CD8-positive, alpha-beta memory T cell (primary cell): Measurements from ENCODE around the gene SIRT7. TPM values are rescaled to one million over a fixed set of nuclear protein-coding genes. Genes with fewer than 3 reads are reported as not detected.
A peak's percentile ranks its signal among the peaks of the same experiment; 100 is the strongest.

Experiments
- CTCF ChIA-PET: fragments of 350-600 bp; sonication (Branson Sonifier 250); formaldehyde crosslinking; loops from one replicate; lab custom pipeline; 2021; ENCODE audit warnings: antibody characterized with exemption; lab: Charles Lee
- POLR2A ChIA-PET: fragments of 350-600 bp; sonication (Branson Sonifier 250); formaldehyde crosslinking; loops from one replicate; lab custom pipeline; 2021; ENCODE audit warnings: antibody characterized with exemption; lab: Charles Lee
- DNase-seq, 5 donors: peaks; one replicate each; pipeline versions ENCODE4 v3.0.0 to v3.0.0-alpha.2; 2020 to 2022; ENCODE audit warnings: mixed read lengths in 1 of 5
- H3K27ac ChIP-seq: one replicate; pipeline ENCODE4 v1.7.0; 2013; ENCODE audit warnings: low read depth, mild to moderate bottlenecking, low read length, moderate library complexity
- H3K27me3 ChIP-seq: 2 replicates; pipeline ENCODE4 v1.7.0; 2013; ENCODE audit warnings: low read length, mild to moderate bottlenecking; ENCODE audit not compliant: insufficient read depth, poor library complexity, severe bottlenecking
- H3K36me3 ChIP-seq: 2 replicates; pipeline ENCODE4 v1.7.0; 2013; ENCODE audit warnings: mild to moderate bottlenecking, low read length, moderate library complexity; ENCODE audit not compliant: insufficient read depth
- H3K4me1 ChIP-seq: 2 replicates; pipeline ENCODE4 v1.7.0; 2013; ENCODE audit warnings: mild to moderate bottlenecking, low read length, moderate library complexity; ENCODE audit not compliant: insufficient read depth
- H3K4me3 ChIP-seq: 2 replicates; pipeline ENCODE4 v1.7.0; 2013; ENCODE audit warnings: mild to moderate bottlenecking, low read length
- H3K9me3 ChIP-seq: 2 replicates; pipeline ENCODE4 v1.7.0; 2013; ENCODE audit warnings: mild to moderate bottlenecking, low read length
- H3K27ac Mint-ChIP-seq, 8 donors: one replicate each; pipeline ENCODE4 v1.8.0; 2020 to 2021; ENCODE audit warnings: mixed read lengths in 8 of 8, mild to moderate bottlenecking in 6 of 8, inconsistent platforms in 3 of 8, moderate library complexity in 3 of 8
- H3K27me3 Mint-ChIP-seq, 2 donors: one replicate each; pipeline ENCODE4 v1.8.0; 2020 to 2021; ENCODE audit warnings: mixed read lengths in 2 of 2, mild to moderate bottlenecking in 1 of 2, moderate library complexity in 1 of 2
- H3K36me3 Mint-ChIP-seq, 3 donors: one replicate each; pipeline ENCODE4 v1.8.0; 2020 to 2021; ENCODE audit warnings: mixed read lengths in 3 of 3, inconsistent platforms in 1 of 3, mild to moderate bottlenecking in 1 of 3
- H3K4me1 Mint-ChIP-seq, 3 donors: one replicate each; pipeline ENCODE4 v1.8.0; 2020 to 2021; ENCODE audit warnings: mixed read lengths in 3 of 3, inconsistent platforms in 1 of 3, mild to moderate bottlenecking in 1 of 3
- H3K4me3 Mint-ChIP-seq, 7 donors: one replicate each; pipeline ENCODE4 v1.8.0; 2020 to 2021; ENCODE audit warnings: mixed read lengths in 7 of 7, mild to moderate bottlenecking in 6 of 7, moderate library complexity in 4 of 7, inconsistent platforms in 2 of 7
- H3K9me3 Mint-ChIP-seq, 5 donors: one replicate each; pipeline ENCODE4 v1.8.0; 2020 to 2022; ENCODE audit warnings: mixed read lengths in 5 of 5, mild to moderate bottlenecking in 3 of 5, moderate library complexity in 2 of 5, inconsistent platforms in 1 of 5
- polyA plus RNA-seq: library from polyadenylated mRNA; unstranded; fragments of 300-500 nt; fragmentation: Illumina TruSeq; gene quantifications from one replicate; pipeline ENCODE4 v1.2.3, GENCODE V29; 2021
- total RNA-seq, 2 experiments: library from RNA; stranded (reverse); gene quantifications; one replicate each; pipeline ENCODE4 v1.2.3, GENCODE V29; 2021

Gene SIRT7
- total and polyA plus RNA-seq, 3 experiments from 2014 or later = 40.1 to 41.7 (median 41.4) TPM

DNA sequence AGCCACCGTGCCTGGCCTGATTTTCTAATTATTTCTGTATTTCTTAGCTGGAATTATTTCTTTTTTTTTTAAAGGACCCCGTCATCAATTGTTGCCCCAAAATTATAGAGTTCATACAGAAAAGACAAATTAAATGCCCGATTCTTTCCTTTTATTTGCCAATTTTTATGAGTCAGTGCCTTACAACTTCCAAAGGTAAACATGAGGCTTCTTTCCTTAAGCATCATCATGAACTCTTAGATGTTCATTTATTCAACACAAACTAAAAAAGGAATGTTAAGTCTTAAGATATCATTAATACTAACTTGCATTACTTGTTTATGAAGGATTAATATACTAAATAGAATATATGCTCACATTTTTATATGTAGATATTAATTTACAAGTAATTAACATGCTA, 39.7 kb downstream of the SIRT7 start:
- H3K9me3 ChIP-seq = no peaks in the 10 kb centered on the region
- Mint-ChIP-seq H3K27ac (peak overlapping the region in 1 of 8 donors; percentile 63), H3K27me3 (no peaks in the 10 kb centered on the region), H3K9me3 (no peaks in the 10 kb centered on the region), H3K36me3 (peaks cover 0 to 33% (median 3%) of the 10 kb centered on the region in 3 donors), H3K4me1 (peaks cover 0 to 3% (median 0%) of the 10 kb centered on the region in 3 donors), H3K4me3 (no peak overlapping the region)
- H3K27me3 ChIP-seq = no peaks in the 10 kb centered on the region
- H3K27ac ChIP-seq = no peak overlapping the region
- no peaks in the 10 kb centered on the region for H3K4me1 ChIP-seq
- no peak overlapping the region for H3K4me3 ChIP-seq
- no peak for DNase-seq
- ChIA-PET POLR2A (no interaction called here), CTCF (no interaction called here)
- peaks cover 5% of the 10 kb centered on the region for H3K36me3 ChIP-seq

DNA sequence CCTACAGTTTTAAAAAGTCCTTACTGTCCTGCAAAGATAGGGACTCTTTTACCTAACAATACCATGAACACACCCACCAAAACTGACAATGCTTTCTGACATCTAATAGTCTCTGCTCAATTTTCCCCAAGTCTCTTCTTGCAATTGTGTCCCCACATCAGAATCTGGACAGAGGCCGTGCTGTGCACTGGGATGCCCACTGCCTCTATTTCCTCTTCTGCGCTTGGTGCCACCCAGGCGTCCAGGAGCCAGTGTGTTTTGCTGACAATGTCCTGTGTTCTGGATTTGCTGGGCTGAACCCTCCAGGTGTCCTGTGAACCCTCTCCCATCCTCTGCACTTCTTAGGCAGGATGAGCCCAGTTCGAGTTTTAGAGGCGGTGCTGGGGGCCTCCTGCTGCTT, 40.4 kb downstream of the SIRT7 start:
- peaks cover 0 to 31% (median 3%) of the 10 kb centered on the region in 3 donors for H3K36me3 Mint-ChIP-seq
- POLR2A ChIA-PET = no interaction called here
- H3K4me3 ChIP-seq = no peak overlapping the region
- peaks cover 0 to 8% (median 4%) of the 10 kb centered on the region in 3 donors for H3K4me1 Mint-ChIP-seq
- CTCF ChIA-PET = interaction anchor here (0.7 kb wide), 1 partner anchor 283 kb away, joined by 3 read pairs; no protein-coding TSS in a partner anchor
- H3K27ac ChIP-seq = no peak overlapping the region
- H3K9me3 ChIP-seq = no peaks in the 10 kb centered on the region
- DNase-seq = no peak
- no peaks in the 10 kb centered on the region for H3K9me3 Mint-ChIP-seq
- H3K27ac Mint-ChIP-seq = peak overlapping the region in 1 of 8 donors; percentile 63
- no peaks in the 10 kb centered on the region for H3K27me3 Mint-ChIP-seq
- no peak overlapping the region for H3K4me3 Mint-ChIP-seq
- H3K27me3 ChIP-seq = no peaks in the 10 kb centered on the region
- H3K4me1 ChIP-seq = peaks cover 7% of the 10 kb centered on the region
- H3K36me3 ChIP-seq = peaks cover 5% of the 10 kb centered on the region

DNA sequence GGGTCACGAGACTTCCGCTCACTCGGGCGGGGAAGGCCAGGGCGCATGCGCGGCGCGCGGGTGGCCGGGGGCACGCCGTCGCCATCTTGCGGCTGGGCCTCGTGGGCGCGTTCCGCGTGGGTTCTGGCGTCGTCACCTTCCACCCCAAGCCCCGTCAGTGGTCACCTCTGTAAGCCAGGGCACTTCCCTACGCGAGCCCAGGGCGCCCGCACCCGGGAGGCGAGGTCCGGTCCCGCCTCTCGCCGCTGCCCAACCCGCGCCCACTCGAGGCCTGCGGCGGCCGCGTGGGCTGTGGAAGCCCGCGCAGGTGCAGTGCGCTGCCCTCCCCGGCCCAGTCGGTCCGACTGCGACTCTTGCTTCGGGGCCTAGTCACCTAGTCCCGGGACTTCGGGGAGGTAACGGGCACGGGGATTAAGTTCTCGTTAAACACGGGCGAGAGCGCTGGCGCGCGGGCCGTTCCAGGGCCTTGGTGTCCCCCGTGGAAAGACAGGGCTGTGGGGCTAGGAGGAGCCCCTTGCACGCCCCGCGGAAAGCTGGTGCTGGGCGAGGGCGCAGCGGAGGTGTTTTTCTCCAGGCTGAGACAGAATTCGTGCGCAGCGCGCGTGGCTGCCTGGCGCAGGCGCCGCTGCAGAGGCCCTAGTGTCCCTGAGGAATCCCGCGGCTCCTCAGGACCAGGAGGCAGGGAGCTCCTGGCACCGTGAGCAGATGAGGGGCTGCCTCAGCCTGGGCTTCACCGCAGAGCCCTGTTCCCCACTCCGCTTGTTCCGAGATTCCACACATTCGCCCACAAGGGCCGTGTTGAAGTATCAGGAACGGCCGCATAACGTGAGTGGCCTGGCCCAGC, 46.4 kb downstream of the SIRT7 start:
- H3K4me1 Mint-ChIP-seq = peaks cover 23 to 50% (median 25%) of the 10 kb centered on the region in 3 donors
- H3K36me3 Mint-ChIP-seq = peaks cover 0 to 32% (median 2%) of the 10 kb centered on the region in 3 donors
- peak overlapping the region; percentile 81 to 94 (median 88) for H3K4me3 Mint-ChIP-seq
- Histone ChIP-seq H3K27ac (peak overlapping the region; percentile 98), H3K9me3 (no peaks in the 10 kb centered on the region), H3K4me1 (peaks cover 42% of the 10 kb centered on the region), H3K27me3 (no peaks in the 10 kb centered on the region), H3K4me3 (peak overlapping the region; percentile 90), H3K36me3 (peaks cover 21% of the 10 kb centered on the region)
- CTCF ChIA-PET = interaction anchor here (1.4 to 1.5 kb wide), 2 partner anchors 46 to 88 kb away, joined by 3 read pairs; no protein-coding TSS in a partner anchor
- peaks cover 0 to 3% of the 10 kb centered on the region in 2 donors for H3K27me3 Mint-ChIP-seq
- H3K9me3 Mint-ChIP-seq = no peaks in the 10 kb centered on the region
- peak; percentile 95 to 98 (median 95) for DNase-seq
- H3K27ac Mint-ChIP-seq = peak overlapping the region; percentile 90 to 98 (median 94)
- POLR2A ChIA-PET = interaction anchor here (0.6 to 3.1 kb wide), 5 partner anchors 10 to 218 kb away, joined by 3 to 32 read pairs (median 8); partner anchors contain the start of genes ALYREF, ANAPC11, MAFG and MRPL12

DNA sequence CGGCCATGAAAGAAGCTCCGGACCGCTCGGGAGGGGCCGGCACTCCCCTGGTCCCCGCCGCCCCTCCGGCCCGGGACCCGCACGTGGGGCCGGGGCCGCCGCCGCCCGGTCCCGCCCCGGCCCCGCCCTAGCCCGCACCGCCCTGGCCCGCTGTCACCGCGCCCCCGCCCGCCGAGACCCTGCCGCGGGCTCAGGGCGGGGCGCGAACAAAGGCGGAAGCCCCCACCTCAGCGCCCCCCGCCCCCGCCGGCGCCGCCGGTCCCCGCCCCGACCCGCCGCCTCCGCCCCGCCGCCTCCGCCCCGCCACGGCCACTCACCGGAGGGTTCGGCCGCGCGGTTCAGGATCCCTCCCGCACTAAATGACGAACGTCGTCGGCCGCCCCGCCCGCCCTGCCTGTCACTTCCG, 47.0 kb downstream of the SIRT7 start, which contains the start of gene ARHGDIA:
Gene ARHGDIA, minus strand, starts transcription at position 357 of the 406 bp plus-strand sequence. CDS start 1,407 bp downstream, outside the sequence.
- peaks cover 0 to 3% of the 10 kb centered on the region in 2 donors for H3K27me3 Mint-ChIP-seq

DNA sequence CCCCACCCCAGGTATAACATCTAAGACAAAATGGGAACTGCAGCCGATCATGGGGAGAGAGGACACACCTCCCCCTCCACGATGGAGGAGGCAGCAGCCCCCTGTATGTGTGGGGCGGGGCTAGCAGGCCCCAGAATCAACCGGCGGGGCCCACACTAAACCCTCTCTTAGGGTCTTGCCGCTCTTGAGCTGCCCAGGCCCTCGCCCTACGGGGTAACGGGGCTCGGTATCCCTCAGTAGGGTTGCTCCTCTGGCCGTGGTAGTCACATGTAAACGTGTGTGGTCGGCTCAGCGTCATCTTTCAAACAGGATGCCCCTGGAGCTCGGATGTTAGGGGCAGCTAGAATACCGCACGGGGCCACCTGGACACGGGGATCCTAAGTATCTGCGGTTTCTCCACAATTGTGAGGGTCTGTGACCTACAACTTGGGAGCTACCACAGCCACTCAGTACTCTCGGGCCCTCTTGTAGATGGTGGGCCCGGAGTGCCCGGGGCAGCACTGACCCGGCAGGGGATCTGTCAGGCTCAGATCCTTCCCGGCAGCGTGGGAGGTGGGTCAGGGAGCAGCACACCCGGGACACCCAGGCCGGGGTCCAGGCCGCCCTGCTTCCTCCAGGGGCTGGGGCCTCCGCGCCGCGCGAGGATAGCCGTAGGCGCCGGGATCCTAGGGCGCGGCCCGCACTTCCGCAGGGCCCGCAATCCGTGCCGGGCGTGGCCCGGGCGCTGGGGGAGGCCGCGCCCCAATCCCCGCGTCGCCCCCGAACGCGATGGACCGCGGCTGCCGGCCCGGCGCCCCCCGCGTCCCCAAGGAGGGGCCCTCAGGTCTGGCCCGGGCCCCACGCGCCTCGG, 47.6 kb downstream of the SIRT7 start:
- ChIA-PET CTCF (interaction anchor here (1.2 to 1.8 kb wide), 4 partner anchors 9 to 89 kb away, joined by 3 to 5 read pairs (median 4); partner anchors contain the start of genes MAFG and P4HB), POLR2A (interaction anchor here (0.5 to 3.1 kb wide), 9 partner anchors 9 to 228 kb away, joined by 3 to 32 read pairs (median 5); partner anchors contain the start of genes CENPX, FASN, LRRC45 and MAFG)
- H3K36me3 ChIP-seq = peaks cover 21% of the 10 kb centered on the region
- Mint-ChIP-seq H3K4me3 (peak overlapping the region; percentile 82 to 92 (median 88)), H3K27ac (peak overlapping the region; percentile 88 to 99 (median 93)), H3K9me3 (no peaks in the 10 kb centered on the region), H3K27me3 (peaks cover 0 to 3% of the 10 kb centered on the region in 2 donors), H3K4me1 (peaks cover 23 to 55% (median 25%) of the 10 kb centered on the region in 3 donors), H3K36me3 (peaks cover 0 to 34% (median 2%) of the 10 kb centered on the region in 3 donors)
- no peaks in the 10 kb centered on the region for H3K27me3 ChIP-seq
- DNase-seq = peak; percentile 28 to 69 (median 47)
- peak overlapping the region; percentile 96 for H3K27ac ChIP-seq
- peak overlapping the region; percentile 84 for H3K4me3 ChIP-seq
- no peaks in the 10 kb centered on the region for H3K9me3 ChIP-seq
- H3K4me1 ChIP-seq = peaks cover 50% of the 10 kb centered on the region

More for the DNA sequence above, 47.0 kb downstream of the SIRT7 start, which contains the start of gene ARHGDIA:
- Mint-ChIP-seq H3K9me3 (no peaks in the 10 kb centered on the region), H3K27ac (peak within 1 kb of the TSS; percentile 93 to 99 (median 96)), H3K4me3 (peak within 1 kb of the TSS; percentile 86 to 94 (median 89)), H3K36me3 (peaks cover 0 to 32% (median 2%) of the 10 kb centered on the region in 3 donors), H3K4me1 (peaks cover 23 to 53% (median 25%) of the 10 kb centered on the region in 3 donors)
- H3K36me3 ChIP-seq = peaks cover 21% of the 10 kb centered on the region
- CTCF ChIA-PET = interaction anchor here (1.5 kb wide), 1 partner anchor 88 kb away, joined by 3 read pairs; no protein-coding TSS in a partner anchor
- no peaks in the 10 kb centered on the region for H3K27me3 ChIP-seq
- H3K4me1 ChIP-seq = peaks cover 48% of the 10 kb centered on the region
- peak within 1 kb of the TSS; percentile 98 for H3K27ac ChIP-seq
- DNase-seq = no peak
- POLR2A ChIA-PET = interaction anchor here (0.5 to 3.1 kb wide), 6 partner anchors 10 to 168 kb away, joined by 4 to 32 read pairs (median 6); partner anchors contain the start of genes MAFG, MRPL12 and P4HB
- H3K9me3 ChIP-seq = no peaks in the 10 kb centered on the region
- H3K4me3 ChIP-seq = peak within 1 kb of the TSS; percentile 90

DNA sequence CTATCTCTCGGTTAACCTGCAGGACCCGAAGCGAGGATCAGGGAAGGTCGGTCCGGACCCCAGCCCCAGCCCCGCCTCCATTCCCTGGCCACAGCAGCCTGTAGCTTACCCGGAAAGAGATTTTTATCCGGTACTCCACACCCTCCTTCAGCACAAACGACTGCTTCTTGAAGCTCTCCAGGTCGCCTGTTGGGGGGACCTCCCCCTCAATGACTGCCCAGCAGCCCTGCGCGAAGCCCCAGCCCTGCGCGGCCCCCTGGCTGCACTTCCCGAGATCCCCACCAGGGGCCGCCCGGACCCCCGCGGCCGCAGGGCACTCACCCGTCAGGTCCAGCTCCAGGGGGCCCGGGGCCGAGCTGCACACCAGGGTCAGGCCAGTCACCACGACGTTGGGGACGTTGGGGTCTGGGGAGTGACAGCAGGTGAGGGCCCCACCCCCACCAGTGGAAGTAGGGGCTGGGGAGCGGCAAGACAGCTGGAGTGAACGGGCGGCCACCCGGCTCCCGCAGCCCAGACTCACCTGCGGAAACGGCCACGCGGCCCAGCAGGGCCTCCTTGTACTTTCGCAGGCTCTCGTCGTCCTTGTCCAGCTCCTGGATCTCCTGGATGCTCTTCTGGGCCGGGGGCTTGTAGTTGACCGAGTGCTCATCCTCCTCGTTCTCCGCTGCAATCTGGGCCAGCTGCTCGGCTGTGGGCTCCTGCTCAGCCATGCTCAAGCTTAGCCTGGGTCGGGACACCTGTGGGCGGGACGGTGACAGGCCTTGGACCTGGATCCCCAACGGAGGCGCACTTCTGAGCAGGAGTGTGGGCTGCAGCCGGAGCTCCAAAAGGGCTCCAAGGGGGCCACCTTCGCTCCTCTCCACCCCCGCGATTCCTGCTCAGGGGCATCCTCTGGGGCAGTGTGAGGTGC, 48.5 kb downstream of the SIRT7 start:
- Mint-ChIP-seq H3K4me1 (peaks cover 23 to 54% (median 25%) of the 10 kb centered on the region in 3 donors), H3K9me3 (no peaks in the 10 kb centered on the region), H3K27me3 (peaks cover 0 to 3% of the 10 kb centered on the region in 2 donors)

More for the DNA sequence above, 48.5 kb downstream of the SIRT7 start:
- peak overlapping the region; percentile 84 for H3K4me3 ChIP-seq
- H3K27ac ChIP-seq = peak overlapping the region; percentile 96
- peak in 3 of 5 donors; percentile 21 to 39 (median 21) for DNase-seq
- POLR2A ChIA-PET = interaction anchor here (0.6 to 3.1 kb wide), 8 partner anchors 8 to 229 kb away, joined by 3 to 32 read pairs (median 6); partner anchors contain the start of genes CENPX, FASN, LRRC45 and MAFG
- H3K4me1 ChIP-seq = peaks cover 50% of the 10 kb centered on the region
- no peaks in the 10 kb centered on the region for H3K27me3 ChIP-seq
- peak overlapping the region; percentile 82 to 92 (median 88) for H3K4me3 Mint-ChIP-seq
- H3K9me3 ChIP-seq = no peaks in the 10 kb centered on the region
- CTCF ChIA-PET = interaction anchor here (0.7 to 1.8 kb wide), 11 partner anchors 9 to 90 kb away, joined by 3 to 5 read pairs (median 3); partner anchors contain the start of genes MAFG, P4HB and PPP1R27
- H3K36me3 ChIP-seq = peaks cover 21% of the 10 kb centered on the region
- peaks cover 0 to 34% (median 2%) of the 10 kb centered on the region in 3 donors for H3K36me3 Mint-ChIP-seq
- peak overlapping the region; percentile 88 to 99 (median 93) for H3K27ac Mint-ChIP-seq
